GM12865 (cell line): ENCODE data around the gene CLDN14.
A peak's percentile ranks its signal among the peaks of the same experiment; 100 is the strongest.

Experiments
- DNase-seq: peaks from one replicate; pipeline ENCODE4 v3.0.0; 2010; ENCODE audit warnings: low read depth
- H3K4me3 ChIP-seq: 2 replicates; pipeline ENCODE4 v1.5.1; 2011; ENCODE audit warnings: mild to moderate bottlenecking, low read depth, low read length, control low read depth
- CTCF ChIP-seq: IDR thresholded peaks from 2 replicates; pipeline ENCODE4 v1.5.1; 2011; ENCODE audit warnings: low read length, control low read depth, low read depth, inconsistent platforms; ENCODE audit not compliant: insufficient read depth; ENCODE audit errors: missing control alignments

The CLDN14 gene

DNA sequence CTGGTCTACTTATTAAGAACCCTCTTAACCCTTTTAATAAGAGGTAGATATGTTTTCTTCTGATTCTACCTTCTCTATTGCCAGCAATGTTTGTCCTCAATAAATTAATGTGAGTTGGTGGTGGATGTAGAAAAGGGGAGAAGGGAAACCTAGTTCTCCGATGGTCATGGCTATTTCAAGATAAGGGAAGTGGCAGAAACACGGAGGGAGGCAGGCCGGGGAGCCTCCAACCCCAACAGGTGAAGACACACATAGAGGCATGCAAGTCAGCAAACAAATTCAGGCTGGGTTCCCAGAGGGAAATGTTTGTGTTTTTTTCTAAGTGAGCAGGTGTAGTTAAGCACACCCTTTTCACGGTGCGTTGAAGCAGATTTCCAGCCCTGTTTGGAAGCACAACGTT is 31.0 kb upstream of the CLDN14 start:
- TF ChIP-seq CTCF = no peak
- peak; percentile 46 for DNase-seq
- no peak overlapping the region for H3K4me3 ChIP-seq

- TF ChIP-seq CTCF = no peak
- peak; percentile 71 for DNase-seq
- H3K4me3 ChIP-seq = no peak overlapping the region
Observed at GRCh38 chr21:36509973-36510664, 30.2 kb upstream of the CLDN14 start.

- DNase-seq = no peak
- TF ChIP-seq CTCF = no peak
- no peak overlapping the region for H3K4me3 ChIP-seq
Observed at GRCh38 chr21:36508948-36509347, 29.0 kb upstream of the CLDN14 start.

DNA sequence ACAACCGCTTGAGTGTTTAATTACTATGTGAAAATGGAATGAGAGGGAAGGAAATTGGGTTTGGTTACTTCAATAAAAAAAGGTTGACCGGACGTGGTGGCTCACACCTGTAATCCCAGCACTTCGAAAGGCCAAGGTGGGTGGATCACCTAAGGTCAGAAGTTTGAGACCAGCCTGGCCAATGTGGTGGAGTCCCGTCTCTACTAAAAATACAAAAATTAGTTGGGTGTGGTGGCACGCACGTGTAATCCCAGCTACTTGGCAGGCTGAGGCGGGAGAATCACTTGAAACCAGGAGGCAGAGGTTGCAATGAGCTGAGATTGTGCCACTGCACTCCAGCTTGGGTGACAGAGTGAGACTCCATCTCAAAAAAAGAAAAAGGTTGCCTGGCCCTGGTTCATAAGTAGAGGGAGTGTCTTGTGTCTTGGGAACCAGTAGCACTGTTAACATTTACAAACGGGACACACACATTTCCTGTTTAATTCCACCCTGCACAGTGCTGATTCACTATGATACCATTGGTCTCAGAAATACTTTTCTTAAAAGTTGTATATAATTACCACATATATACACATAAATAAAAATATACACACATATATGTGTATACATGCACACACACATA is 27.6 kb upstream of the CLDN14 start:
- DNase-seq = peak; percentile 64
- no peak for TF ChIP-seq CTCF
- H3K4me3 ChIP-seq = peak overlapping the region; percentile 9

DNA sequence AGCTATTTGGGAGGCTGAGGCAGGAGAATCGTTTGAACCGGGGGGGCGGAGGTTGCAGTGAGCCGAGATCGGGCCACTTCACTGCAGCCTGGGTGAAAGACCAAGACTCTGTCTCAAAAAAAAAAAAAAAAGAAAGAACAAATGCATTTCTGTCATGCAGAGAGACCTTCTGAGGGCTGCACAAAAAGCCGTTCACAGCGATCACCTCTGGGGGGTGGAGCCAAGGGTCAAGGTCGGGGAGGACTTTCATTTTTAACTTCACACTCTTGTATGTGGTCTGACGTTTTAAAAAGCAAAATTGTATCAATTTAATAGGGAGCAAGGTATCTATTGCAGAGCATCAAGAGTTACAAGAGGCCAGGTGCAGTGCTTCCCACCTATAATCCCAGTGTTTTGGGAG is 26.6 kb upstream of the CLDN14 start:
- peak overlapping the region; percentile 34 for H3K4me3 ChIP-seq
- TF ChIP-seq CTCF = no peak
- peak; percentile 47 for DNase-seq

DNA sequence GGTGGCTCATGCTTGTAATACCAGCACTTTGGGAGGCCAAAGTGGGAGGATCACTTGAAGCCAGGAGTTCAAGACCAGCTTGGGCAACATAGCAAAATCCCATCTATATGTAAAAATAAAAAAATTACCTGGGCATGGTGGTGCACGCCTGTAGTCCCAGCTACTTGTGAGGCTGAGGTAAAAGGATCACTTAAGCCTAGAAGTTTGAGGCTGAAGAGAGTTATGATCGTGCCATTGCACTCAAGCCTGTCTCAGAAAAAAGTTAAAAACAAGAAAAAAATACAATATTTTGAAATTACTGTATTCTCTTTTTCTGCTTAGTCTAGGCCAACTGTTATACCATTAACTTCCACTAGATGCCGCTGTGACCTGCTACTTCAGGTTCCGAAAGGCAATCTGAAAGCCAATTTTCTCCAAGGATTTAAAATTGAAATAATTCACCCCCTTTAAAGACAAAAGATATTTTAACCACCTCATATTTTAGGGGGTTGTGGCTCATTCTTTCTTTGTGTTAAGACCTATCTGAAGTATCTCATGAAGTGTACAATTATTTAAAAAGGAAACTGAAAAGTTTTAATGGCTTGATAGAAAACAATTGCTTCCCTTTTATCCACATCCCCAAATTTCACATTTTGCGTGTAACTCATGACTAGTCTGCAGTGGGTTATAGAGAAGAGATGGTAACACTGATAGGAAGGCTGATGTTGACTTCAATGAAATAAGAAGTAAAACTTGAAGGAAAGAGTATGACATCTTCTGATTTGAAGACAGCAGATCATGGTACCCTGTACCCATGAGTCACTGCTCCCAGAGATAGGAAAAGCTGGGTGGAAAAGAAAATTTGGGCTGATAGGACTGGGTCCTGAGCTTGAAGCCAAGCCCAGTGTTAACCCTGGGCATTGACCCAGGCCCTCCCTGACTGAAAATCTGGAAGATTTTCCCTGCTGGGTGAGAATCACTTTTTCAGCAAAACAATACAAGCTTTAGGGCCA is 24.4 kb upstream of the CLDN14 start:
- peak; percentile 78 for DNase-seq

More for the DNA sequence above, 24.4 kb upstream of the CLDN14 start:
- no peak overlapping the region for H3K4me3 ChIP-seq
- TF ChIP-seq CTCF = peak; percentile 78
